Upper lobe of left lung (tissue), 4 donors: Measurements from ENCODE around the gene UBE2I.

Experiments used
- CTCF ChIP-seq, 6 experiments: fragments of 450-650 bp in 4 of 6; fragments of 200-600 bp in 2 of 6; sonication (generic) in 2 of 6; IDR thresholded peaks; one replicate each; pipeline ENCODE4 v1.5.1; 2016 to 2019; ENCODE audit warnings: antibody characterized with exemption in 6 of 6
- EP300 ChIP-seq, 4 donors: sonication (generic); formaldehyde crosslinking; IDR thresholded peaks; one replicate each; pipeline ENCODE4 v1.5.1; 2017; ENCODE audit warnings: antibody characterized with exemption in 4 of 4, control low read depth in 2 of 4
- POLR2A ChIP-seq, 4 donors: fragments of 450-650 bp; IDR thresholded peaks; one replicate each; pipeline ENCODE4 v1.5.1; 2016 to 2017; ENCODE audit warnings: antibody characterized with exemption in 4 of 4, mild to moderate bottlenecking in 2 of 4

DNA sequence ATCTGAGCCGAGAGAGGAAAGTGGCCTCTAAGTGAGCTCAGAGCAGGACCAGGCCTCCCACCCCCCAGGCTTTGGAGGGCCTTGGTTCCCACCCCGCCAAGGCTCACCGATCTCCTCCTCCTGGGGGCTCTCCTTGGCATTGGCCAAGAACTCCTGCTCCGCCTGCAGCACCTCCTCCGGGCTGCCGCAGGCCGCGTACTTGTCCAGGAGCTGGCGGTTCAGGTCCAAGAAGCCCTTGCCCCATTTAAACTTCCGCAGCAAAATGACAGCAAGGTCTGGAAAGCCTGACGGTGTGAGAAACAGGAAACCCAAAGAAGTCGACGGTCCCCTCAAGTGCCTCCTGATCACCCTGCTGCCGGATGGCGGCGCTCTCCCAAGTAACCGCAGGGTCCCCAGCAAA, 40.5 kb downstream of the UBE2I start:
- TF ChIP-seq CTCF (IDR thresholded peaks at IDR 0.05) (no peak), POLR2A (IDR thresholded peaks at IDR 0.05) (no peak), EP300 (IDR thresholded peaks at IDR 0.05) (no peak)
